Fibroblast of gingiva (primary cell): ENCODE data around the gene SUCLA2.

Source experiments
- DNase-seq: peaks from one replicate; pipeline ENCODE4 v3.0.0-alpha.2; 2011; ENCODE audit warnings: low read depth

The SUCLA2 gene

DNA sequence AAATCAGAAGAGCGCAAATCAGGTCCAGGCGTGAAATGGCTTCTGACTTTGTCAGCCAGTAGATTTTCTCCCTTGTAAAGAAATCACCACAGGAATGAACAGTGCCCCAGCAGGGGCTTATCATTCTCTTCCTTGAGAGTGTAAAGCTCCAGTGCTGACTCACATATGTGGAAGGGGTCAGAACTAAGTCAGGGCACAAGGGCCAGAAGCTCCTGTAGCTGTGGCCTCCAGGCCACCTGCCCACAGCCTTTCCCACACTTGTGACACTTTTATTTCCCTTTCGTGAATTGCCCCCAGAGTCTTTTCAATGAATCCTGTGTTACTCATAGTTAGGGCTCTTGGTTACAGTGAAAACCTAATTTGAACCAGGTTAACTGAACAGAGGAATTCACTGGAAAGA, 99.6 kb downstream of the SUCLA2 start:
- no peak for DNase-seq

DNA sequence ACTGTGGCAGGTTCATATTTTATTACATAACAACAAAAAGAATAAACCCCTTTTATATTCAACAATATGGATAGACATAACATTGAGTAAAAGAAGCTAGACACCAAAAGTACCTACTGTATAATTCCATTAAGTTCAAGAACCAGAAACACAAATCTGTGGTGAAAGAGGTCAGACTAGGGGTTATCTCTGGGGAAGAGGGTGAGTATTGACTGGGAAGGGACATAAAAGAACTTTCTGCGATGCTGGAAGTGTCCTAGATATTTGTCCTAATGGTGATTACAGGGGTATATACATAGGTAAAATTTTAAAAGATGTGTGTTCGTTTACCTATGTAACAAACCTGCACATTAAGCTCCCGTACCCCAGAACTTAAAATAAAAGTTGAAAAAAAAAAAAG, 103.0 kb downstream of the SUCLA2 start:
- no peak for DNase-seq

- DNase-seq = no peak
Measured at GRCh38 chr13:47897411-47898050, 103.5 kb downstream of the SUCLA2 start.

- DNase-seq = no peak
Measured at GRCh38 chr13:47896546-47896945, 104.5 kb downstream of the SUCLA2 start.

DNA sequence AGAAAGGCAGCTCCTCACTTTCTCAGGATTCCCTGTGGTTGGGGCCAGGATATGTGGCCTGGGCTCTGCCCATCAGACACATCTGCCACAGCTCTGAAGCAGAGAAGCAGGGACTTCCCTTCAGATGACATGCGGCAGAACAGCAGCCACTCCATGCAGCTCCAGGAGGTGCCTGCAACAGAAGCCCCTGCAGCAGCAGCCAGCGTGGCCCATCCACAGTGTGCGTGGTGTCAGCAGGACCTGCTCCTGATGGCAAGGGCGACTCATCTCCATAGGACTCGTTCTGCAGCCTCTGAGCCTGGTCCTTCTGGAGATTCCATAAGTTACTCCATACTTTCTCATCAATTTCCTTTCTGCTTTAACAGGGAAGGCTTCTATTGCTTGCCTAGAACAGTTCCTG, 105.0 kb downstream of the SUCLA2 start:
- no peak for DNase-seq

- no peak for DNase-seq
Measured at GRCh38 chr13:47893527-47893926, 107.5 kb downstream of the SUCLA2 start.
